HG02943 (cell line): Measurements from ENCODE around the gene OR6P1.

ENCODE experiments used
- ATAC-seq: cut with Tn5 transposase; IDR thresholded peaks from one replicate; pipeline ENCODE4 v1.9.1; 2021; ENCODE audit warnings: mild to moderate bottlenecking, low read depth, moderate library complexity; ENCODE audit not compliant: unreplicated experiment

OR6P1 gene

DNA sequence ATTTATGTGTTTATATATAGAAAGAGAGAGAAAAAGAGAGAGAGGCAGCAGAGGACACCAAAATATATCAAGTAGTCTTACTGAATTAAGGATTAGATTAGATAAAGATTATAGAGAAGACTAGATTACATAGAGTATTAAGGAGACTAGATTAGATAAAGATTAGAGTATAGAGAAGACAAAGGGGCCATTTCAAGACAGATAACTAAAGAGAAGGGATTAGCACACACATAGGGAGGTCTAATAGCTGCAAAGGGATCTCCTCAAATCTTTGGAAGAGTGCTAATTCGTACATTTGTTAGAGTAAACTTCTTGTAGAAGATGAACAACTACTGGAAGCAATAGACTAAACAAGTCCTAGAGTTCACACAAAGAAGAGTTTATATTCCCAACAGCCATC, 50.4 kb downstream of the OR6P1 start:
- no peak for ATAC-seq

- ATAC-seq: no peak
Observed at GRCh38 chr1:158516966-158517365, 53.4 kb downstream of the OR6P1 start.
